GM19099 (cell line): ENCODE measurements around the gene RAD51B.

ENCODE experiments used
- POLR2A ChIP-seq: IDR thresholded peaks from 3 replicates; pipeline ENCODE4 v1.6.1; 2011; ENCODE audit warnings: low read depth; ENCODE audit not compliant: insufficient read length; ENCODE audit errors: extremely low read depth

RAD51B gene

DNA sequence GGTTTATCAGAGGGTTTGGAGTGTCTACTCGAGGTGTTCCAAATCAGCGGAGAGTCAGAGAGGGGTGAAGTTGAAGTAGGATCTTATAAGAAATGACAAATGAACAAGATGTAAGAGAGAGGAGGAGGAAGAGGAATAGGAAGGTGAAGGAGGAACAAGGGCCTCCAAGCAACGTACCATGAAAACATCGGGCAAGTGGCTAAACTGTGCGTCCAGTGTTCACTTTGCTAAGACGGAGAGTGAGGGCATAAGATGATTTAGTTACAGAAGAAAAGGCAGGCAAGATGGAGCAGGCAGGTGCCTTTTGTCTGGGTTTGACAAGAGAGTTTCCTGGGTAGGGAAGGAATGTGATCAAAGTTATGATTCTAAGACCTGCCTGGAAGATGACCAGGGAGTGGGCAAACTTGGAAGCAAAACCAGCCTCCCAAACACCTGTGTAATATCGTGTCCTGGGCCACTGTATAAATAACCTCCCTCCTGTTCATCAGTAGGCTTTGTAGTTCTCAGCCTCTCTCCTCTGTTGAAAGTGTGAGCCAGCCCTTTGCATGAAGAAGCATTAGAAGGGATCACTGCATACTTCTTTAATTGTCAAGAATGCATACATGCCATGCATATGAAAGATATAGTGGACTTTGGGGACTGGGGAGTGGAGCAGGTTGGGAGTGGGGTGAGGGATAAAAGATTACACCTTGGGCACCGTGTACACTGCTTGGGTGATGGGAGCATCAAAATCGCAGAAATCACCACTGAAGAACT is 861.9 kb downstream of the RAD51B start:
- TF ChIP-seq POLR2A: no peak

GRCh38 chr14:68682166-68683103 is 862.9 kb downstream of the RAD51B start:
- no peak for TF ChIP-seq POLR2A

GRCh38 chr14:68683326-68683725 is 863.7 kb downstream of the RAD51B start:
- no peak for TF ChIP-seq POLR2A

DNA sequence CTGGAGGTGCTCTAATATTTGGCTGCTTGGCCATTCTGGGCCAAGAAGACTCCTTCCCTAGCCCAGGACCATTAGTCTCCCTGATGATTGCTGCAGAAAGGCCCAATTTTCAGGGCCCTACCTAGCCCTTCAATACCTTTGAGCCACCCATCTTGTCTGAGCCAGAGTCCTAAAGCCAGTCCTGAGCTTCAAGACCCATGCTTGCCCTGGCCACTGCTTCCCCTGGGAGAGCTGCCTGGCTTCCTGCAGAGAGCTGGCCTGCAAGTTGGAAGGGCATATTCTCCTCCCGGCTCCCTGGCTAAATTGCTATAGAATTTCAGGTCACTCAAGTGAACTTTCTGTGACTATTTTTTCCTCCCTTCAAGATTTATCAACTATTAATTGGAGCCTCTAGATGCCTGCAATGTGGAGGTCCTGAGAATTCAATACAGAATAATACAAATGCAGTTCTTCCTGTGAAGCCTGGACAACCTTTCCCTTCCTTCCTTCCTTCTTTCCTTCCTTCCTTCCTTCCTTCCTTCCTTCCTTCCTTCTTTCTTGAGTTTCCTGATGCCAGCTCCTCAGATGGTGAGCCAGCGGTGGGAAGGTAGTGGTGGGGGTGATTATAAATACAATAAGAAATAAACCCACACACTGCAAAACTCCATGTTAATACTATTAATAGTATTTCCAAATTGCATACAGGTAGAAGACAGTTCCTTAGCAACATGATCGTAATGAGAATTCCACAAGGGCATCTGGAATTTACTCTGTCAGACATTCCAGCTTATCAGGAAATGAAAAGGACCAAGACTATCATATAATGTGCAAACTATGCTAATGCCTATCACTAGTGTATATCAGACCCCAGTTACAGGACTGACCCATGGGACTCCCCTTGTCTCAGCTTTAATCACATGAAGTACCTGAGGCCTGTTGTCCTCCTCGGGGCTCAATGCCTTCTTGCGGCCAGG is 865.2 kb downstream of the RAD51B start:
- TF ChIP-seq POLR2A: no peak

DNA sequence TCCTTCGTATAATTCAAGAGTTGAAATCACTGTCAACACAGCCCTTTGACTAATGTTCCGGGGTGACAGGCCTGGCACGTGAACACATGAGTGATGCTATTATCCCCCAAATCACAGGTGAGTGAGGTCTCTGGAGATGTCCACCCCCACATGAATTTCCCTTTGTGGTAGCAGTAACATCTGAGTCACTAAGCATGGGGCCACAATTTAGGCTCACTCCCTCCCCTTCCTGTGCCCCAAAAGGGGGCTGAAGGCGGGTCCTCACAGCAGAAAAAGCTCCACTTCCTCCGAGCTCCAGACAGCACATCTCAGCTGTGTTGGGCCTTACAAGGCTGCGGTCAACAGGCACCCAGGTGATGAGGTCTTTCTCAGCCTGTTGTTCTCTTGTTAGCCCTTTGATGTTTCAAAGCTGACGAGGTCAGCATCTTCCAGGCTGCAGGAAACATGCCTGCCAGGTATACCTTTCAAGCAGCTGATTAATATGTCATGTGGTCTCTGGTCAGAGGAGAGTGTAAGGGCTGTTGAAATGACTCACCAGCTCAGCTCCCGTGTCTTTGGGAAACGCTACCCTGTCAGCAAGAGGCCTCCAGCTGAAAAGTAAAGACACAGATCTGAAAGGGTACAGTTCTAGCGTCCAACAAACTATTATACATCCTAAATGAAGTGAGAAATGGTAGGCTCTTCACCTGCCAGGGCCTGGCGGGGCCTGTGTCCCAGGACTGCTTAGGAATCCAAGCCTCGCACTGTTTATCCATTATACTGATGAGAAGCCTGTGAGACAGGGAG is 866.0 kb downstream of the RAD51B start:
- TF ChIP-seq POLR2A: no peak

DNA sequence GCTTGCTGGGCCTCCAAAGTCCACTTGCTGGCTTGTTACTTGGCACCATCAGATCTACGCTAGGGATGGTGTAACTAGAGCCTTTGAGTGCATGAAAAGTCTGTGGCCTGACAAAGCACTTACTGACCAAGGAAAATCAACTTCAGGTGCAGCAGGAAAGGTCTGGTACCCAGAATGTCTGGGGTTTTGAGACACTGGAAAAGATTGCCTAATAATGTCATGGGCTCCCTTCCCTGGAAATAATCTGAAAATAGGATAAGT is 866.6 kb downstream of the RAD51B start:
- no peak for TF ChIP-seq POLR2A

GRCh38 chr14:68686724-68687123 is 867.1 kb downstream of the RAD51B start:
- no peak for TF ChIP-seq POLR2A

- no peak for TF ChIP-seq POLR2A
Observed at GRCh38 chr14:68687746-68688145, 868.2 kb downstream of the RAD51B start.

DNA sequence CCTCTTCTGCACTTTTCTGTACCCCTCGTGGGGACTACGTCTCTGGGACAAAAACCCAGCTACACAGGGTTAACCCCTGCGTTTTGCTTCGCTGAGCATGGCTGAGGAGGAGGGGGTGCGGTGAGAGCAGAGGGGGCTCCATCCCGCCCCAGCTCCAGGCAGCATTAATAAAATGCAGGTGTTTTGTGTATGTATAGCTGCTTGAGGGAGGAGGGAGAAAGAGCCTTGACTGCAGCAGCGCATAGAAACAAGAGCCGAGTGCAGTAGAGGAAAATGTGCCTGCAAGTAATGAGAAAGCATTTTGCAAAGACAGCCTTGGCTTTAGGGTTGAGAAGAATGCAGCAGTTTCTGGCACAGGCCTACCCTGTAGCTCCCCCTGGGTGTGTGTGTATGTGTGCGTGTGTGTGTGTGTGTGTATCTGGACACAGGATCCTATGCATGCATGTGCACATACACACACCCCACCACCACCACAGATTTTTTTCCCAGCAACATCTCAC is 869.3 kb downstream of the RAD51B start:
- TF ChIP-seq POLR2A: no peak

DNA sequence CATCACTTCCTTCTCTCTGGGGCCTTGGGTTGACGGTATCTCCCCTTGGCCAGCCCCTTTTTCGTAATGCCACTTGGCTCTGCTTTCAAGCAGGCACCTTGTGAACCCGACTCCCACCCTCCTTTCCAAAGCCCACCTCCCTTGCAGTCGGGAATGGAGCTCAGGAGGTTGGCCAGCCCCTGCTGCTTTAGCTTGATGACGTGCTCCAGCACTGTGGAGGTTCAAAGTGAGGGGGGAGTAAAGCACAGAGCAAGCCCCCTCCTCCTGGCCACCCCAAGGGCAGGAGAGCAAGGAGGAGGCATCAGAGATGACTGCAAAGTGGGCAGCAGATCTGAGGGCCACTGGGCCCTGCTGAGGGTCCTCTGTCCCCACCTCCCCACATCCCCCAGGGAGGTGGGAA is 869.9 kb downstream of the RAD51B start:
- no peak for TF ChIP-seq POLR2A

GRCh38 chr14:68690089-68690958 is 870.7 kb downstream of the RAD51B start:
- no peak for TF ChIP-seq POLR2A

DNA sequence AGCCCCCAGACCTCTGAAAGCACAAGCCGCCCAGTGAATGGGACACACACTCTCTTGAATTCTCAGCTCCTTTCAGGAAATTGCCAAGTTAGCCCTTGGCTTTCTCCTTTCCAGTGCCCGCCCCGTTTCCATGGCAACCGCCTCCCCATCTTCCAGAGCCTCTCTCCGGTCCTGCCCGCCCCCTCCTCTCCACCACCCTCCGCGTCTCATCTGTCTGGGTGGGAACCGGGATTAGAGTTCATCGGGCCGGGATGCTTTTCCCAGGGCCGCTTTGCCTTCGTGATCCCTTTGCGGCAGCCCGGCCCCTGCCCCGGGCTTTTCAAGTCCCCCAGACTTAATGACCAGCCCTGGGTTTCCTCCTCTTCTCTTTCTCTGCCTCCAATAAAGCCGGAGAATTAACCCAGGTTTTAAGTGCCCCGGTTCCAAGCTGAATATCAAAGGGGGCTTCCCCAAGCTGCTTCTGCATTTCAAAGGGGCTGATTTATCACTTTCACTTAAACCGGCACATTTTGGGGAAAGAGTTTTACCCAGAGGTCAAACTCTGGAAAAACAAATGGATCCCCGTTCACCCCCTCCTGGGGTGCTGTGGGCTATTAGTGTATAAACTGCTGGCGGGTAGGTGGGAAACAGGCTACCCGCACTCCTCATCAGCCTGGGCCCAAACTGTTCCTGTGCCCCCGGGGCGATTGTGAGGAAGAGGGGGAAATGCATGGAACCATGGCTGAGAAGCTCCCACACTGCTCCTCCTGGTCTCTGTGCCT is 871.6 kb downstream of the RAD51B start:
- no peak for TF ChIP-seq POLR2A

- no peak for TF ChIP-seq POLR2A
Observed at GRCh38 chr14:68691792-68692118, 872.2 kb downstream of the RAD51B start.
